HG03095 (cell line): ENCODE results near the gene TMBIM4.
"Not testable (repeated sequence)": the region's sequence is repeated elsewhere in the genome, so short reads cannot be mapped to it uniquely, and the experiment has no call there.

Source experiments
- ATAC-seq: cut with Tn5 transposase; IDR thresholded peaks from one replicate; pipeline ENCODE4 v1.9.1; 2021; ENCODE audit warnings: moderate library complexity; ENCODE audit not compliant: unreplicated experiment

TMBIM4 gene, protein sequence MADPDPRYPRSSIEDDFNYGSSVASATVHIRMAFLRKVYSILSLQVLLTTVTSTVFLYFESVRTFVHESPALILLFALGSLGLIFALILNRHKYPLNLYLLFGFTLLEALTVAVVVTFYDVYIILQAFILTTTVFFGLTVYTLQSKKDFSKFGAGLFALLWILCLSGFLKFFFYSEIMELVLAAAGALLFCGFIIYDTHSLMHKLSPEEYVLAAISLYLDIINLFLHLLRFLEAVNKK

GRCh38 chr12:66169221-66170170 is at the start of gene TMBIM4:
TMBIM4 (minus strand) TSS chr12:66169996; CDS start chr12:66169951, 45 bp downstream.
- peak; percentile 83 for ATAC-seq

DNA sequence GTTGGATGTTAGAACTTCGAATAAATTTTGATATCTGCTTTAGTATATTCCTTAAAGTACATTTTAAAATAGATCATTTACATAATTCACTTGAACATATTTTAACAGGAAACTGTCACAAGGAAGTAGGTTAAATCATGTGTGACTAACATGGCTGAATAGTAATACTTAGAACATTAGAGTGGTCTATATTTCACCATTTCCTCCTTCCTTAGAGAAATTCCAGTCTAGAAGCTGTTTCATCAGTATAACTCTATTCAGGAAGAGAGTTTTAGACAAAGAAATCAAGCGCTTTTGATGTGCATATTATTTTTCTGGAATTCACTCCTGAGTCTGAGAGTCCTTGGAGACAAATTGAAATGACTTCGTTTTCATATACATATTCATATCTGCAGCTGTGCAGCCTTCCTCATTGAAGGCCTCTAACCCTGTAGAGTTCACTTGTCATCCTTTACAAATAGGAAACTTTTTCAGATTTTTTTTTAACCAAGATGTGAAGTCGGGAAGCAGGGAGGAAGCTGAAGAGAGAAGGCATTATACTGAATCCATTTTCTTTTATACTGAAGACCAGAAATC is 47.6 kb upstream of the TMBIM4 start:
- ATAC-seq = no peak

- ATAC-seq = not testable (repeated sequence)
Observed at GRCh38 chr12:66213011-66213410, 43.2 kb upstream of the TMBIM4 start.

DNA sequence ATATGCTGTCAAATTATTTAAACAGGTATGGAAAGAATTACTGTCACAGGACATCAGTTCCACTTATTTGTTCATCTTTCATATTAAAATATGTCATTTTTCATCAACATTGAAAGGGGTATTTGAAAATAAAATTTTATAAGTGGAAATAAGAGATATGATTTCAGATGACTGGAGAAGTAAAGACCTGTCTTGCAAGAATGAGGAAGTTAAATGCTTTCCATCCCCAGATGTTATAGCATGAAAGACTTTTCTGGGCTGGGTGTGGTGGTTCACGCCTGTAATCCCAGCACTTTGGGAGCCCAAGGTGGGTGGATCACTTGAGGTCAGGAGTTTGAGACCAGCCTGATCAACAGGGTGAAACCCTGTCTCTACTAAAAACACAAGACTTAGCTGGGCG is 41.8 kb upstream of the TMBIM4 start:
- not testable (repeated sequence) for ATAC-seq

DNA sequence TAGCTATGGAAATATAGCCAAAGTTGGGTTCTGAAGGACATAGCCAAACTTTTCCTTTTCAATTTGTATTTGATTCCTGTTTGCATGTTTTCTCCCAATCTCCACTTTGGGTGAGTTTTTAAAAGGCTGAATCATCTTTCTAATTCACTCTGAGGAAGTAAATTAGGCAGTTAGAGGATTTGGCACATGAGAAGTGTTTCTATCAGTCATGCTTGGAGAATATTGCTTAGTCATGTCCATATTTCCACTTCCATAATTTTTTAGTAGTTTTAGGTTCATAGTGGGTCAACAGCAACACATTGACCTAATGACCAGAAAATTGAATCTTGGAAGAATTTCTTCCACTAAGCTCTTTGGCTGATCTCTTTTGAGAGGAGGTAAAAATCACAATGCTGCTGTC is 41.0 kb upstream of the TMBIM4 start:
- ATAC-seq = no peak

DNA sequence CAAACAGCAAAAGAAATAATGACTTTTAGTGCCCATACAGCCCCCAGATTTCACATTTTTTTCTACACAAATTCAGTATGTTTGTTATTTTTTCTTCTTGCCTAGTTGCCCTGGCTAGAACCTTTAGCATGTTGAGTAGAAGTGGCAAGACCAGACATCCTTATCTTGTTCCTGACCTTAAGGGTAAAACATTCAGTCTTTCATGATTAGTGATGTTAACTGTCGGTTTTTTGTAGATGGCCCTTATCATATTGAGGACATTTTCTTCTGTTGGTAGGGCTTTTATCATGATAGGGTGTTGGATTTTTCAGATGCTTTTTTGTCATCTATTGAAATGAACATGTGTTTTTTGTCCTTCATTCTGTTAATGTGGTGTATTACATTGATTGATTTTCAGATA is 36.3 kb upstream of the TMBIM4 start:
- no peak for ATAC-seq

DNA sequence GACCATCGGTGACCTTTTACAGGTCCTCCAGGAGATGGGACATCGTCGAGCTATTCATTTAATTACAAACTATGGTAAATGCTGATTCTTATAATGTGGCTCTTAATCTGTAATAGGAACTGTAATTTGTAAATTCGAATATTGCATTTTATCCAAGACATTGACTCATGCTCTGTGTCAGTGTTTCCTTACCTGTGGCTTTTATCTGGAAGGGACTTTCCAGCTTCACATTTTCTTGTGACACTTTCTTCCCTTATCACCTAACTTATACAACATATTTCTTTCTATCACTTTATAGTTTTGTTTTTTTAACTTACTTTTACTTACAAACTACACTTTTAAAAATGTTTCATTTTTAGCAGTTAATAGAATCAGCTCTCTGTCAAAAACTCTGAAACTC is 34.0 kb upstream of the TMBIM4 start:
- ATAC-seq = no peak

- no peak for ATAC-seq
Observed at GRCh38 chr12:66199831-66200509, 30.2 kb upstream of the TMBIM4 start.

- ATAC-seq = no peak
Observed at GRCh38 chr12:66199141-66199540, 29.3 kb upstream of the TMBIM4 start.

DNA sequence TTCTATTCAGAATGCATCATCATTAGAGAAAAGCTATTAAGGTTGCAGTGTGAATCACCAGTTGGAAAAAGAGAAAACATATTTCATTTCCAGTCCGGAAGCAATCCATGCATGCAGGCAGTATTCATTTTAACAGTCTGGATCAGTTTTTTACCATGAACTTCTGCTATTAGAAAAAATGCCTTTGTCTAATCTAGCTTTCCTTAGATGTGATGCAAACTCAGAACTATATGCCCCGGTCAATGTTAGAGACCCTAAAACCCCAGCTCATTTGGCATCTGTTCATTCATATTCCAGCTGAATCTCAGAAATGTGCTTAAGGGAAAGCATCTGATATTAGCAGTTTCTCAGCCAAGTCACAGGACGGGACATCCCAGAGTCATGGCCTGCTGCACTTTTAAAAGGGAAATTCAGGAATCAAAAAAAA is 27.7 kb upstream of the TMBIM4 start:
- no peak for ATAC-seq

GRCh38 chr12:66196806-66197205 is 27.0 kb upstream of the TMBIM4 start:
- peak; percentile 88 for ATAC-seq

DNA sequence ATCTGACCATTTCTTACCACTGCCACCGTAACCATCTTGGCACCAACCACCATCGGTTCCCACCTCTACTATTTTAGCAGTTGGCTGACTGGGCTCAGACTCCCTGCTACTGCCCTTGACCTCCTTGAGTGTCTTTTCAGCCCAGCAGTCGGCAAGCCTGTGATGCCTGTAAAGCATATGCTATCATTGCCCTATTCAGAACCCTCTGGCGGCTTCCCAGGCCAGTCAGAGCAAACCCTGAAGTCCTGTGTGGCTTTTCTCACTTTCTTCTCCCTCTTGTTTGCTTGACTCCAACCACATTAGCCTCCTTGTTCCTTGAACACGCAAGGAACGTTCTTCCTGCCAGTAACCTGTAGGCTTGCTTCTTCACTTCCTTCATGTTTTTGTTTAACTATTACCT is 25.4 kb upstream of the TMBIM4 start:
- ATAC-seq = no peak

DNA sequence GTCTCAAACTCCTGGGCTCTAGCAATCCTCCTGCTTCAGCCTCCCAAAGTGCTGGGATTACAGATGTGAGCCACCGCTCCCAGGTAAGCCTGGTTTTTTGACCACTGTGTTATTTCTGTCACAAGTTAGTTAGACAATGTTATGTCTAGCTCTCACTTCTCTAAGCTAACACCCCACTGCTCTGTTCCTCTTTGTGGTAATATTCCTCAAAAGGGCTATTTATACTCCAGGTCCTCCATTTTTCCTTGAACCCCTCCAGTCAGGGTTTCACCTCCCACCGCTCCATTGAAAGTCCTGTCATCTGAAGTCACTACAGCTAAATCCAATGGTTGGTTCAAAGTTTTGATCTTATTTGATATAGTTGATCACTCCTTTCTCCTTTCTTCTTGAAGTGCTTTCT is 24.3 kb upstream of the TMBIM4 start:
- ATAC-seq = no peak

DNA sequence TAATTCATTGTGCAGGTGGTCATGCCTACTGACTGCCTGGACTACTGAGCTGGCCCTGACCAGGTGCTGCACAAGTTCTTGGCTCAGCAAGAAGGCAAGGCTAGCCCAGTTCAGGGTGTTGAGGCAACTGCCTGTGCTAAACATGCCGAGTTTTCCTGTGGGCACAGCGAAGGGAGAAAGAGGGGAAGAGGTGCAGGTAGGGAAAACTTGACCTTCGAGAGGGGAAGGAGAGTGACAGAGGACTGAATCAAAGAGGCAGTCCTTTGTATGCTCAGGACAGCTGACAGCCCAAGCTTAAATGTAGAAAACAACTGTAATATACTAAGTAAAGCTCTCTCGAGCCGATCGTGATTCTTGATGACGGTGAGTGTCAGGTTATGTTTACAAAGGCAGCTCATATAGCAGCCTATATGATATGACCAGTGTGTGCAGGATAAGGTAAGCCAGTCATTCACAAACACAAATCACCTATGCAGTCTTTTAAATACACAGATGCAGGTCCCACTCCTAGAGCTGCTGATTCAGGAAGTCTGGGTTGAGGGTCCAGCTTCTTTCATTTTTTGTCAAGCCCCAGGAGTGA is 21.8 kb upstream of the TMBIM4 start:
- ATAC-seq = no peak

- no peak for ATAC-seq
Observed at GRCh38 chr12:66190519-66191370, 20.9 kb upstream of the TMBIM4 start.

DNA sequence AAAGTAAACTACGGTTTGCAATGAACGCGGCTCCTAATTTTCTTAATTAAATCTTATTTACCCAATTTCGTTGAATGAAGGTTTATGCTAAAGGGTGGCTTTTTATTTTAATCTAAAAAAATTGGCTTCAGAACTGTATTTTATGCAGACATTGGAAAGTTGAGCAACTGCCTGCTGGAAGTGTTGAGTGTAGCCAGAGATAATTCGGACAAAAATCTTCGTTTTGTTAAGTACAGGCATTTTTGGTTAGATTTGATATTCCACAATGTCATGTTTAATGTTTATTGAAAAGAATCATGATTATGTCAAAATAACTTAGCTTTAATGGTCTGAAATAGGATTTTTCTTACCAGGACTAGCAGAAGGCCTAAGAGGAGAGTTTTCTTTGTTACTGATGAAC is 20.1 kb upstream of the TMBIM4 start:
- no peak for ATAC-seq

- no peak for ATAC-seq
Observed at GRCh38 chr12:66189486-66189843, 19.7 kb upstream of the TMBIM4 start.

- ATAC-seq = peak; percentile 59
Observed at GRCh38 chr12:66188584-66189485, 19.0 kb upstream of the TMBIM4 start, which contains the start of gene IRAK3. IRAK3 (plus strand) TSS chr12:66189214; CDS start chr12:66189300, 86 bp downstream.

DNA sequence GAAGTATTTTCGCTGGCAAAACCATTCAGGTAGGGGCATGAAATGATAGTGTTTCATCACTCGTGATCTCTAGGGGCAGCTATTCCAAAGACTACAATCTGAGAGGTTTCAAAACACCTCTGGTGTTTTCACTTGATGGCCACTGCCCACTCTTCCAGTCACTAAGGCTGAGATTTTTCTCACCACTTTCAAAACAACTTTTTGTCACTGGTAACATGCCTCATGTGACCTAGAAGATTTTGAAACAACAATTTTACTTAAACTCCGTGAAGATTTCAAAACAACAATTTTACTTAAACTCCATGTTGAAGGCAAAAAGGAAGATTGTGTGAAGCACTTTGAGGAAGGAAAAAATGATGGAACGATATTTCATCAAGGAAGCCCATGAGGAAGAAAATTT is 18.0 kb upstream of the TMBIM4 start:
- ATAC-seq = no peak
